Measurements from ENCODE around the gene GALNT5.

The GALNT5 gene

DNA sequence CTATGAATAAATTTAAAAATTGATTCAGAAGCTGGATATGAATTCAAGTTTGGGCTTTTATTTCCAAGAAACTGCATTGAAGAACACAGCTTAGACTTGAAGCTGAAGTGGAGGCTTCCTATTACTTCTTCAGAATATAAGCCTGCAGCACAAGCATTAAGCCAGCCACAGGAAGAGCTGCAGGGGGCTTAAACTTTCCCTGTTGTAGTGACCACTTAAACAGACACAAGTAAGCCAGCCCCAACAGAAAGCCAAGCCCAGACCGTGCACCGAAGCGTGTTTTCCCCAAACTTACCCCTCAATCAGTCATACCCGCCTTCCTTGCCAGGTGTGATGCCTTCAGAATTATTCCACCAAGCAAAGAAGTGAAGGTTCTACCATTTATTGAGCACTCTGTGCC, 39.5 kb downstream of the GALNT5 start:
- no peak for DNase-seq

DNA sequence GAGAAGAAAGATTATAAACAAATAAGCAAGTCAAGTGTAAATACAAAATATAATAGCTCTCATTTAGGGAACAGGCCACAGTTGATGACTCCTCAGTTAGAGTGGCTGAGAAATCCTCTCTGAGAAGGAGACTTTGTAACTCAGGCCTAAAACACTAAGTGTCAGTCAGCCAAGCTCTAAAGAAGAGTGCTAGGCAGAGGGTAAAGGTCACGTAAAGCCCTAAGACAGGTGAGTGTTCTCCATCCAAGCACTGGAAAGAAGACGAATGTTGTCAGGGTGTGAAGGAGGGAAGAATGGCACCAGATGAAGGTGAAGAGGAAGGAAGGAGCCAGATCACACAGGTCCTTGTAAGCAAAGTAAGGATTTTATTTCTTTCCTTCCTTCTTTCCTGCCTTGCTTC, 43.8 kb downstream of the GALNT5 start:
- DNase-seq = no peak

DNA sequence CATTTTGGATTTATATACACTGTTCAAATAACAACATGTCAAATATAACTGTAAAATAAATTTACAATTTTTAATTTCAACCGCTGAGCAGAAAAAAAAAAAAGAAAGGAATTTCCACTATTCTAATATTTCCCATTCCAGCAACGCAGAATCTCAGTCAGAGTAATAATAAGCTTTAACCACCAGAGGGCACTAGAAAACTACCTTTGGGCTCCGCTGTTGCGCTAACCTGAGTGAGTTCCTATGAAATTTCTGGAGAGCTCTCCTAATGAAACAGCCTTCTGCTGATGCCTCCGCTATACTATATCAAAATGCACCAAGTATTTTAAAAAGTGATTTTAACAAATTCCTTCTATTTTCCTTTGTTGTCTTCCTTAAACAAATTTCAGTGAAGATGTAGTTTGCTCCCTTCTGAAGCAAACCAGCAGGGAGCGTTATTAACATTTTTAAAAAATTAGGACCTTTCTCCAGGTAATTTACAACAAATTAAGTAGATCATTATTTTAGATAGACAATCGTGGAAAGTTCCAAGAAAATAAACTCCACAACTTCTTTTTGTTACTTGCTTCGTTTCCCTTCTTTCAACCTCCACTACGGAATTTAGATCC, 45.1 kb downstream of the GALNT5 start:
- no peak for DNase-seq

DNA sequence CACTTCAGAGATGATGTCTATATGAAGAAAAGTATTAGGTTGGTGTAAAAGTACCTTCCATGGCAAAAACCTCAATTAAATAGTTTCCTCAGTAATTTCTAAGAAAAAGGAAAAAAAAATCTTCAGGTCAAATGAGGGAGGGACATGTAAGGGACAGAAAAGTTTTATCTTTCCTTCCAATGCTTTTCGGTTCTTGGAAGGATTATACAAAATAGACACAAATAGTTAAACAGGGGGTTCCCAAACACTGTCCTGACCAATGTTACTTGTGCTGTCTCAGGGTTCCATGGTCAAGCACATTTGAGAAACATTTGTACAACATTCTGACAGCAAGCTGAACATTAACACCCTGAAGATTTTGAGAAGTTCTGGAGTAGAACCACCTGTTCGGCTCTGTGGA, 46.1 kb downstream of the GALNT5 start:
- DNase-seq = no peak

DNA sequence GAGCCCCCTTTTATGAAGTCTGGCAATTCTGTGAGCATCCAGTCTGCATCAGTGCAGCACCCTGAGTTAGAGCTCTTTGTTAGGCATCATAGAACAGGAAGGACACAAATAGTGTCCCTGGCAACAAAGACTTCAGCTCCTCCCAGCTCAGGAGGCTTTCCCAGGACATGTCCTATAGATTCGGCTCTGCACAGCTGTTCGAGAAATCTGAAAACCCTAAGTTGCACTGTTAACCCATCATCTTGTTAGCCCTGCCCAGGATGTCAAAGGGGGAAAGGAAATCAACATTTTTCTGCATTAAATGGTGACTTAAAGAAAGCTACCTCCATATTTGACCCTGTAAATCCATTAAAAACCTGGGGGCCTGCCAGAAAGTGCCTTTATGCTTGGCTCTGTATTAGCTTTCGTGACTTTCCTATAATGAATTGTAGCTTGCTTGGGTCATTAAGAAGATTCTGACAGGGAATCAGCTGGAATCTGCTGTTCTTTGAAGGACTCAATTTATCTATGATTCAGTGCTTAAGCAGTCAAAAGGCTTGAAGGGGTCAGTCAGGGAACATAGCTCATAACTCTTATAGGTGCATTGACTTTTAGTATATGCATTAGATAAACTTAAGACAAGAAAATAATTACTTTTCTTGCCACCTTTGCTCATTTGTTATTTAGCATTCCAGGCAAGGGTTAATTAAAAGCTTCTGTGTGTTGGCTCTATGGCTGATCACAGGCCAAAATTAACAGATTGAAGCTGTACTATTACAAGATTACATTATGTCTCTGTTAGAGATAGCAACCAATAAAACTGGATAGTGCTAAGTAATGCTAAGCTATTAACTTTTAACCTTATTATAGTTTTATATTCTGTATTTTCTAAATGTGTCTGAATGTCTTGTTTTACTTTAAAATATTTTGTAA, 47.6 kb downstream of the GALNT5 start:
- DNase-seq = no peak

DNA sequence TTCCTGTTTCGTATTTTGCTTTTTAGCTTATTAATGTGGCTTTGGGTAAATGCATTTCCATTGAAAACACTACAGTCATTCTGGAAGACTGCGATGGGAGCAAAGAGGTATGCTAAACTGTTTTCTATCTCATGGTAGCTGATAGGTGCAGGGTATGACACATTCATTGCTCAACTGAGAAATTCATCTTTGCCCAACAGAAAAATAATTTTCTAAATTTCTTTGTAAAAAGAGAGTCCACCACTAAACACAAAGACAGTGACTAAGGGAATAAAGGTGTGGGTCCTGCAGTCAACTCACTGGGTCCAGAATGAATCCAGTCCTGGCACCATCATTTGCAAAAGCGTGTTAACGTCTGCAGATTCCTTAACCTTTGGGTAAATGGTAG, 48.2 kb downstream of the GALNT5 start:
- DNase-seq = no peak

DNA sequence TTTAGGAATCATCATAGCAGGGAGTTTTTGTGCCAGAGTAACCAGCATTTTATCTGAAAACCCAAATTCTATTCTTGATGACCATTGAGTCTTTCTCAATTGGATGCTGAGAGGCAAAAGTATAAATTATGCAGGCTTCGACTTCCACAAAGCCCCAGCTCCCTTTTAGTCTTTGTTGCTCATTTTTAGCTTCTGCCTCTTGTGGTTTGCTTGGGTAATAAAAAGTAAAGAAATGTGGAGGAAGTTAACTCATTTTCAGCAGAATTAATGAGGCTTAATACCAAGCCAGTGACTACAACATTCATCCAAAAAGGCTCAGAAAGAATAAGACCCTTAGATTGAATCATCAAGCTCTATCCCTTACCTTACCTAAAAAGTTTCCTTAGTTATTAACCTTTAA, 49.5 kb downstream of the GALNT5 start:
- DNase-seq = no peak

DNA sequence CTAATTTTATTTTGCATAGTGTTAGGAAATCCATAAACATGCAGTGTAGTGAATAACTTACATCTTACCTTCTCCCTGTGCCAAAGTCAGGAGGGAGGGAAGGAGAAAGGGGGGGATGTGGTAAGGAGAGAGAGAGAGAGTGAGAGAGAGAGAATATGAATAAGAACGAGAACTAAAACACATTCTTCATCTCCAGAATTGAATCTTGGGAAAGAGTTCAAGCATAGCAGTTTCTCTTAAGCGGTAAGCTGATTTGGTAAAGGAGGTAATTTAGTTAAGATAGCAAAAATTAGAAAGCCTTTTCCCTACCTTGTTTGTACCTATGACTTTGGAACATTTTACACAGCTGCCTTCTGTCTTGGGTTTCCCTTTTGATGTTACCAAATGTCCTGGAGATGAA, 52.4 kb downstream of the GALNT5 start:
- DNase-seq = no peak

DNA sequence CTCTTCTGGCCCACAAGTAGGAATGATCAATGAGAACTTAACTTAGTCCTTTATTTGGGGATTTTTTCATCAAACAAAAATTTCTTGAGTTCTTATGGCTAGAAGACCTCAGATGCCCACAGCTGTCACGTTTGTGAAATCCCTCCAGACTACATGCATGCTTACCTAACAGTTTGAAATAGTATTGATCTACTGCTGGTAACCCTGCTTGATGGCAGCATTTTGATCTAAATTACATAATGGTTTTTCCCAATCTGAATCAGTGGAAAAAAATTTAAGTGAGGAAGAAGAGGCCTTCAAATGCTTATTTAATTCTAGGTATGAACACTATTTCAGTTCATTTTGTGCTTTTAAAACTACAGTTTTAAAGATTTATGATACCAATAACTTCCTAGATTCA, 54.2 kb downstream of the GALNT5 start:
- no peak for DNase-seq

DNA sequence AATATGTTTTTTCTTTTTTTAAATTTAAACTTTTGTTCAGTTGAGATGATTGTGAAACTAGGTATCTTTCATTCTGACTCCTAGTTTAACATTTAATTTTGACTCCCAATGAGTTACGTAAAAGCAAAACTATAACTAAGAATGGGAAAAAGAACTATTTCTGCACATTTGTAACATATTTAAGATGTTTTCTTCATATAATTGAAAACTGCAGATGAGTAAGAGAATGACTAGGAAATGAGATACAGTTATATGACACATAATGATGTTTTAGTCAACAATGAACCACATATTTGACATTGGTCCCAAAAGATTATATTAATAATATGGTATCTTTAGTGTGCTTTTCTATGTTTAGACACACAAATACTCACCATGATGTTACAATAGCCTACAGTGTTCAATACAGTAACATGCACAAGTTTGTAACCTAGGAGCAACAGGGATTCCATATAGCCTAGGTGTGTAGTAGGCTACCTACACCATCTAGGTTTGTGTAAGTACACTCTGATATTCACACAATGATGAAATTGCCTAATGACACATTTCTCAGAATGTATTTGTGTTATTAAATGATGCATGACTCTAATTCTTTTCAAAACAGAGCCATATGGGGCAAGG, 55.5 kb downstream of the GALNT5 start:
- no peak for DNase-seq

DNA sequence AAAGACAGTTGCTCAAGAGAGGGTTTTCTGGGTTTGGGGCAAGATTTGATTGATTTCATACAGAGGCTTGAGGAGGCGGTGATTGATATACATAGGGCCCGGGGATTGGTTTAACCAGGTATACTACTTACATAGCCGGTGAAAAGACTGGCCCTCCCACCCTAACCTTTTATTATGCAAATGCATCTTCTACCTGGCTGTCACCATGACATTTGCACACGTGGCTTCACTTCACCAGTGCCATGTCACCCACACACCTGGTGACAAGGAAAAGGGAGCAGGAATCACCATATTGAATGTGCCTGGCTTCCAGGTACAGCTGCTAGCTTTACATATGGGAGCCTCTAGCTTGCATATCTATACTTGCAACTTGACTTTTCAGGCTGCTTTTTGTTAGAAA, 58.4 kb downstream of the GALNT5 start:
- no peak for DNase-seq

DNA sequence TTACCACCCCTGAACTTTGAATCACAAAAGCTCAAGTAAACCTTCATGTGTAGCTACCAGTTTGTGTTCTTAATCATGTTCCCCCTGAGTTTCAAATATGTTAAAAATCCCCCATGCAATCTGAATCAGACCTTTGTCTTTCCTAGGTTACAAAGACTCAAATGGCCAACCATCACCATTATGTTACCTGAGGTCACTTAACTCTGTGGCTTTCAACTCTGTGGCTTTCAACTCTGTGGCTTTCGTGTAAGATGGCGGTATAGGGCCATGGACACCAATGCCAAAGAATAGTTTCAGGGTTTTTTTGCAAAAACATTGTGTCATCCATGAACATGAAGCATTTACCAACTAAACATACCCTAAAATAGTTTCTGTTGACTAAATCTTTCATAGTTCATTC, 61.4 kb downstream of the GALNT5 start:
- no peak for DNase-seq

DNA sequence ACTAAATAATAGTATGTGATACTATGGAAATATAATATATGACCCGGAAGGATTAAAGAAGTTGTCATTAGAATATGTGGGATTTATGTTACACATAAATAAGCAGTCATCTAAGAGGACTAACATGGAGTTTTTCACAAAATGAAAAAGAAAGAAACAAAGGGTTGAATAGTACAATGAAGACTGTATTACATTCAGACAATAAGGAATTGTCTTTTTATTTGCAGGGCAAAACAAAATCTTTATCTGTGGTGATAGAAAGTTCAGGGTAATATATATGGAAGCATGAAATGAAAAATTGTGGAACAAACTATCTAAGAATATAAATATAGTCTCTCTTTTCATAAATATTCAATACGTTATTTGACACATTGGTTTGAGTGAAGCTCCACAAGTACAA, 62.3 kb downstream of the GALNT5 start:
- no peak for DNase-seq

DNA sequence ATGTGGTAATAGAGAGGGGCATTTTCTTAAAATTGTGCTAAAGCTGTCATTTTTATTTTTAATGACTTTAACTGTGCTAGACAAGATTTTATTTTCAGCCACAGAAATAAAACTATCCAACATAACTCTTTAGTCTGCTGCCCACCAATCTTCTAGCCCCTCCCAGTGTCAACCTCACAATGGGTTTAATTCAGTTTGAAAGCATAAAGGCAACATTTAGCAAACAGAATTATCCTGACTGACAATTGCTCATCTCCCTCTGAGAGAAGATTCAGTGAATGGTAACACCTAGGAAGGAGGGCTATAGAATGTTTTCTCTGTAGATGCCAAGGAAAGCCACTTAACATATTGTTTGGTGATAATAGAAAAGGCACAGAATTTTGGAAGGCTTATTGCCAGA, 62.9 kb downstream of the GALNT5 start:
- DNase-seq = no peak

DNA sequence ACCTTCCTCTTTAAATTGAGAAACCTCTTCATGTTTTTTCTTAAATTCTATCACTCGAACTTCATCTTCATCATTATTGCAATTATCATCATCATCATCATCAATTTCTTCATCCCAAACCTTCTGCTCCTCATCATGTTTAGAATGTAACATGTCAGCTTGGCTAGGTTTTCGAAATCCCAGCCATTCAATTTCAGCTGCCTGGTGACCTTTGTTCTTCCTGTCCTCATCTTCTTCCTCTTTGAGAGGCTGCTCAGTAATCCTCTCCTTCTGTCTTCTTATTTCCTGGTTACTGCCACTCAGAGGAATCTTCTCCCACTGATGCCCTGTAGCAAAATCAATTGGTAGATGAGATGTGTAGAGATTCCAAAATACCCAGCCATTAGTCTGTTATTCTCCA, 64.0 kb downstream of the GALNT5 start:
- no peak for DNase-seq

DNA sequence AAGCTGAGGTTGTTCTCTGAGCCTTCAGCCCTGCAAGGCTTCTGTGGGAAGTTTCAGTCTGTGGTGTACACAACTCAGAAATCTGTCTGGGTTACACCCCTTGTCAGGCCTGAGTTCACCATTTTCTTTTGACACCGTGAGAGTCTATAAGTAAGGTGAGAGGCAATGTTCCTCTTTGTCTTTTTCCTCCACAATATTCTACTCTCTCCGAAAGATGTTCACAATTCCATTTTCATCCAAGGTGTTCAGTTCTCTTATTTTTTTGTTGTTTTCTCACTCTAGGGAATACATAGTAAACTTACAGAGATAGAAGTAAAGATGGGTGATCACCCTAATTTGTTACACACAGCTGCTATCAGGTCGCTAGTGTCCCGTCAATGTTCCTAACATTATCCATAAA, 64.9 kb downstream of the GALNT5 start:
- DNase-seq = no peak

DNA sequence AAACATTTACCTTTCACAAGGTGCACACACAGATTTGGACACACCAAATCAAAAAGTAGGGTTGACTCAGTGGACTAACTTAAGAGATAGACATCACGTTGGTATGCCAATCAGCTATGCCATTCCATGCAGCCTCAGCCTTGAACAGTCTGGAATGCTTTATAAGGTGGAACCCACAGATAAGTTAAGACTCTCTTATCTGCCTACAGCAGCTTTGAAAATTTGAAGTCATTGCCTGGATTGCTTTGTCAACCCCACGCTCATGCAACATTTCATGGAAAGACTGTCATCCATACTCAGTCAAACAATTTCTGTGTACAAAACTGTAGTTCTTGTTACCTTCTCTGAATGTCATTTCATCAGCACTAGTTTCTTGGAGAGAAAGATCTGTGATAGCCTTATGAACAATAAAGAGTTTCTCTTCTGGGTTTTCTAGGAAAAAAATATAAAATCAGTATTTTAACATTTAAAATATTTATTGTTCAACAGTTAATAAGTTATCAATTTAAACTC, 66.9 kb downstream of the GALNT5 start:
- no peak for DNase-seq

DNA sequence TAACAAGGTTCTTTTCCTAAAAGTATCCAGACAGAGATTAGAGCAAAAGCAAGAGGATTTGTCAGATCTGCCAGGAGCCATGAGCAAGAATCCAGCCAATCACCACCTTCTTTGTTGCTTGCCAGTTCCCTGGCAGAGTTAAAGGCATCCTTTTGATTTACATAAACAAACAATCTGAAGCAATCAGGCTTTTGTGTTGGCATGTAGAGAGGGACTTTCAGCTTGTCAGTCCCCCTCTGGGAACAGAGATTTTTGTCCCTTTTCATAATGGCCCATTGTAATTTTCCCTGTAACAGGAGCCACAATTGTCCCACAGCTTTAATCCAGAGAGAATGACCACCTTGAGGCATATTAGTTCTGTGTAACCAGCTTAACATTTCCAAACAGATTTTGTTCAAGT, 68.3 kb downstream of the GALNT5 start, which contains the start of gene ERMN:
Gene ERMN (minus strand): TSS at position 39 of the 400 bp plus-strand sequence. CDS start 182 bp downstream, outside the sequence.
- no peak for DNase-seq

DNA sequence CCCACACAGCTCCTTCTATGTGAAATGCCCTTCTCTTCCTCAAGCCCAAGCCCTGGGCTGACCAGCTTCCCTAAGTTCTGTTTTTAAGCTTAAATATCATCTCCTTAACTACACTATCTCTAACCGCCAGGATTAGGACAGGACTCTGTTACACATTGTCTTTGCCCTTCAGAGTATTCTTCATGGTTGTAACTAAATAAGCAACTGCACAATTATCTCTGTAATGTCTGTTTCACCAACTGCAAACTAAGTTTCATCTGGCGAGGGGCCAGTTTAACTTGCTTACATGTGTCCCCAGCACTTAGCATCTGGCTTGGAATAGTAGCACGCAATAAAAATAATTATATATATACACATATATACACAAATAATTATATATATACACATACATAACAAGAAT, 69.2 kb downstream of the GALNT5 start:
- no peak for DNase-seq

DNA sequence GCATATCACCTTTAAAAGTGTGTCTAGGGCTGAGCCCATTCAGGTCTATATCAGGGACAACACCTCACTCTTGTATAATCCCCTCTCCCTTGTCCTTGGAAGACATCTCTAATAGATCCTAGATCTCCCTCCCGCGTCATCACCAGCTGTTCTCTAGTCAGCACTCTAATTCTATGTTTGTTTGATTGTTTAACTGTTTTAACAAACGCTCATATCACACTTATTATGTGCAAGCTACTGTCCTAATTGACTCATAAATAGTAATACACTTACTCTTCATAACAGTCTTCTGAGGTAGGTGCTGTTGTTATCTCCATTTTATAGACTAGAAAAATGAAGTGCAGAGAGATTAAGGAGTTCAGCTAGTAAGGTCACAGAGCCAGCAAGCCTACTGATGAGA, 69.7 kb downstream of the GALNT5 start:
- DNase-seq = no peak

DNA sequence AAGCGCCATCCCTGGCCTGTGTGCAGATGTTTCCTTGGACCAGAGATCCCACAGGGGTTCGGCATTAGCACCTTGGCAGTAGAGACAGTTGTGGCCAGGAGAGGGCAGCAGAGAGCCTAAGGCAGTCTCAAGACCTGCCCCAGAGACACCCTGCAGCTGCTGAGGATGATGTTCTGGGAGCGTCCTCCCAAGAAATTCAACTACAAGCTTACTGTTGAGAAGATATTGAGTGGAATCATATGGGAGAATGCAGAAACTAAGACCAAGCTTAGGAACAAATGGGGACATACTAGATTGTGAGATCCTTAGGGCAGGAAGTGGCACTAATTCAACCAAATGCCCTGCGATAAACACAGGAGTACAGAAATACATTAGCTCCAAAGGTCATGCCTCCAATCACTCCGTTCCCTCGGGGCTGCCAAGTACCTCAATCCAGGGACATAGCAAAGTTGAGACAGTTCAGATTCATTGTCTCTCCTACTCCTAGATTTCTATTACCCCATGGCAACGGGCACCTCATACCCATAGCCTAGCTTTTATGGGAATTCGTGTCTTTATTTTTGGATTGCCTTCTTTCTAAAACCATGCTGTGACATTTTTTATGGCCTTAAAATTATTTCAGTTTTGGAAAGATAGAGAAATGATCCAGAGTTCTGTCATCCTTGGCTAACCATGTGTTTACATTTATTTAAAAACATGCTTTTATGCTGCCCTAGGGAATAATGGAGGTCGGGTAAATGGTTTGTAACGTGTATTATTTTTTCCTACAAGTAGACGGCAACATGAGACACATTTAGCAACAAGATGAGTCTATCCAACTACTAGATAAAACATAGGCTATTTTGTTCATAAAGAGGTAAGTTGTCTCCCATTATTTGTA, 70.4 kb downstream of the GALNT5 start:
- DNase-seq = peak; percentile 94

DNA sequence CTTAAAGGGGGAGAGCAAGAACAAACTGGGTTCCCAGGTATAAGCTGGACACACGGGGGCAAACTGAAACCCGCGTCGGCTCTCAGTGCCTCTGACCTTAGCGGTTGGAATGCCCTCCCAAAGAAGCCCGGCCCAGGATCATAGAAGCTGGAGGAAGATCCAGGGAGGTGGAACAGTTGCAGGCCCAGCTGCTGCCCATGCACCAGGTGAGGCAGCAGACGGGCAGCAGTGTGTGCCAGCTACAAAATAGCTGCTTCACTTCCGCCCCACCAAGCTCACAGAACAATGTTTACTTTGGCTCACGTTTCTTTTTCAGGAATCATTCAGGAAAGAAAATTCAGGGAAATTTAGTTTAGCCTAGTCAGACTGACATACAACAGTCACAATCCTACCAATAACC, 72.0 kb downstream of the GALNT5 start:
- DNase-seq = no peak
